Spleen (tissue), 13 donors: ENCODE measurements around the gene EPOP. TPM values are rescaled to one million over a fixed set of nuclear protein-coding genes. Genes with fewer than 3 reads are reported as not detected.

Source experiments
- DNase-seq: peaks from one replicate; pipeline ENCODE4 v3.0.0-alpha.2; 2020
- H3K27ac ChIP-seq, 8 donors: fragments of 200-600 bp; sonication (generic) in 7 of 8; 1 replicate in 4 of 8; 2 replicates in 4 of 8; pipeline versions ENCODE4 v1.5.0 to v1.8.0; 2016 to 2021; ENCODE audit warnings: inconsistent platforms in 4 of 8, mild to moderate bottlenecking in 4 of 8, moderate library complexity in 1 of 8
- H3K27me3 ChIP-seq, 7 donors: fragments of 200-600 bp; sonication (generic) in 6 of 7; replicated peaks in 1 of 7; 1 replicate in 4 of 7; 2 replicates in 3 of 7; pipeline versions ENCODE4 v1.5.0 to v1.8.0; 2016 to 2021; ENCODE audit warnings: inconsistent platforms in 3 of 7, mild to moderate bottlenecking in 1 of 7
- H3K36me3 ChIP-seq, 6 donors: fragments of 200-600 bp; sonication (generic) in 5 of 6; 1 replicate in 4 of 6; 2 replicates in 2 of 6; pipeline versions ENCODE4 v1.5.0 to v1.8.0; 2016 to 2021; ENCODE audit warnings: inconsistent platforms in 2 of 6
- H3K4me1 ChIP-seq, 6 donors: fragments of 200-600 bp; sonication (generic) in 5 of 6; 1 replicate in 3 of 6; 2 replicates in 3 of 6; pipeline versions ENCODE4 v1.5.0 to v1.8.0; 2016 to 2021; ENCODE audit warnings: inconsistent platforms in 3 of 6
- H3K4me3 ChIP-seq, 8 donors: fragments of 200-600 bp; sonication (generic) in 7 of 8; 1 replicate in 4 of 8; 2 replicates in 4 of 8; pipeline versions ENCODE4 v1.5.0 to v1.8.0; 2016 to 2021; ENCODE audit warnings: inconsistent platforms in 4 of 8, mild to moderate bottlenecking in 4 of 8, moderate library complexity in 2 of 8
- H3K9me3 ChIP-seq, 8 donors: fragments of 200-600 bp; sonication (generic) in 7 of 8; 1 replicate in 4 of 8; 2 replicates in 4 of 8; pipeline versions ENCODE4 v1.5.0 to v1.8.0; 2016 to 2021; ENCODE audit warnings: inconsistent platforms in 4 of 8
- POLR2A ChIP-seq, 3 donors: fragments of 450-650 bp; IDR thresholded peaks; one replicate each; pipeline ENCODE4 v1.5.1; 2017; ENCODE audit warnings: antibody characterized with exemption in 3 of 3, mild to moderate bottlenecking in 1 of 3
- POLR2AphosphoS5 ChIP-seq, 3 donors: sonication (generic); formaldehyde crosslinking; IDR thresholded peaks; one replicate each; pipeline ENCODE4 v1.5.1; 2017; ENCODE audit warnings: antibody characterized with exemption in 3 of 3
- WGBS, 5 donors: extraction: QIAGEN DNeasy Blood & Tissue Kit in 3 of 5; methylation state at CpG; one replicate each; pipeline versions ENCODE4 v1.1.5 to v1.1.7; 2013 to 2018; 5-methylcytosine and 5-hydroxymethylcytosine counted together
- intact Hi-C: fragments of 100-400 bp; cut with DNase I; formaldehyde crosslinking; loops from one replicate; pipeline ENCODE4 v1.15.0; 2023; ENCODE audit warnings: low total_unique reads
- long read RNA-seq, 2 donors: transcript quantifications; one replicate each; lab custom pipeline, GENCODE V29; 2026
- polyA plus RNA-seq, 3 donors: library from polyadenylated mRNA; stranded (reverse); fragments of 200-250 nt; gene quantifications; one replicate each; pipeline ENCODE4 v1.2.1, GENCODE V29; 2013
- total RNA-seq, 7 donors: library from RNA; depleted of rRNA in 3 of 7; stranded (reverse); fragments of >200 nt in 3 of 7; fragmentation: NEBNext Ultra II Directional in 4 of 7; extraction: Animal tissue kit (Norgen Biotek cat#: 25700) in 4 of 7; gene quantifications; one replicate each; pipeline versions ENCODE4 v1.1.0 to v1.2.1, GENCODE V29; 2016 to 2021
- TF ChIP-seq, protein P1 (sequence below), 11 experiments: fragments of 200-600 bp in 7 of 11; fragments of 450-650 bp in 4 of 11; sonication (generic) in 4 of 11; IDR thresholded peaks in 8 of 11; conservative IDR thresholded peaks in 3 of 11; 1 replicate in 7 of 11; 2 replicates in 4 of 11; pipeline versions ENCODE4 v1.4.0 to v1.8.0; 2016 to 2021; ENCODE audit warnings: antibody characterized with exemption in 11 of 11, inconsistent platforms in 4 of 11, mild to moderate bottlenecking in 1 of 11
- donor health status: healthy with polysubstance abuse.
- donor health status: DM: no; HTN: no; CAD: no; lungs with moderate emphysema.
- donor health status: DM: no; HTN: no; CAD: no.
- donor health status: Bipolar disorder and iron deficiency.
- donor health status: healthy.
- donor health status: DM: no; HTN: no; CAD: no.
- donor health status: DM: yes; HTN: yes; CAD: no.

The EPOP gene
- total RNA-seq (1 to 10 TPM in 6 of 7 donors, under 1 TPM in 1; 0.51 to 6.4 (median 2.2) TPM), polyA plus RNA-seq (1 to 10 TPM; 1.5 to 3.5 (median 3.1) TPM)
- long read RNA-seq, donor 1: 0 reads
- long read RNA-seq, donor 2: 0 reads

- TF ChIP-seq POLR2A (IDR thresholded peaks at IDR 0.05) (no peak), POLR2AphosphoS5 (IDR thresholded peaks at IDR 0.05) (peak; percentile 27 to 76 (median 73))
- TF ChIP-seq, protein P1, sequence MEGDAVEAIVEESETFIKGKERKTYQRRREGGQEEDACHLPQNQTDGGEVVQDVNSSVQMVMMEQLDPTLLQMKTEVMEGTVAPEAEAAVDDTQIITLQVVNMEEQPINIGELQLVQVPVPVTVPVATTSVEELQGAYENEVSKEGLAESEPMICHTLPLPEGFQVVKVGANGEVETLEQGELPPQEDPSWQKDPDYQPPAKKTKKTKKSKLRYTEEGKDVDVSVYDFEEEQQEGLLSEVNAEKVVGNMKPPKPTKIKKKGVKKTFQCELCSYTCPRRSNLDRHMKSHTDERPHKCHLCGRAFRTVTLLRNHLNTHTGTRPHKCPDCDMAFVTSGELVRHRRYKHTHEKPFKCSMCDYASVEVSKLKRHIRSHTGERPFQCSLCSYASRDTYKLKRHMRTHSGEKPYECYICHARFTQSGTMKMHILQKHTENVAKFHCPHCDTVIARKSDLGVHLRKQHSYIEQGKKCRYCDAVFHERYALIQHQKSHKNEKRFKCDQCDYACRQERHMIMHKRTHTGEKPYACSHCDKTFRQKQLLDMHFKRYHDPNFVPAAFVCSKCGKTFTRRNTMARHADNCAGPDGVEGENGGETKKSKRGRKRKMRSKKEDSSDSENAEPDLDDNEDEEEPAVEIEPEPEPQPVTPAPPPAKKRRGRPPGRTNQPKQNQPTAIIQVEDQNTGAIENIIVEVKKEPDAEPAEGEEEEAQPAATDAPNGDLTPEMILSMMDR (IDR thresholded peaks at IDR 0.05 in 8 of 11, conservative IDR thresholded peaks at IDR 0.05 in 3 of 11): no peak
- Histone ChIP-seq H3K9me3 (no peaks in the 10 kb centered on the region), H3K27ac (peak within 1 kb of the TSS in 4 of 8 donors; percentile 2 to 40 (median 25)), H3K27me3 (peaks cover 0 to 69% (median 56%) of the 10 kb centered on the region in 7 donors), H3K36me3 (no peaks in the 10 kb centered on the region), H3K4me1 (peaks cover 19 to 74% (median 42%) of the 10 kb centered on the region in 6 donors), H3K4me3 (peak within 1 kb of the TSS; percentile 46 to 81 (median 58))
- peak; percentile 93 for DNase-seq
- 2 to 4% (median 4%) methylated on average over 52 to 80 of the region's 80 CpGs for WGBS, 5 donors
- intact Hi-C loops: no loop called here
Measured at GRCh38 chr17:38674749-38675615, at the start of gene EPOP. Gene EPOP, minus strand, starts transcription at chr17:38674957. Its CDS starts 462 bp downstream, at chr17:38674495.

DNA sequence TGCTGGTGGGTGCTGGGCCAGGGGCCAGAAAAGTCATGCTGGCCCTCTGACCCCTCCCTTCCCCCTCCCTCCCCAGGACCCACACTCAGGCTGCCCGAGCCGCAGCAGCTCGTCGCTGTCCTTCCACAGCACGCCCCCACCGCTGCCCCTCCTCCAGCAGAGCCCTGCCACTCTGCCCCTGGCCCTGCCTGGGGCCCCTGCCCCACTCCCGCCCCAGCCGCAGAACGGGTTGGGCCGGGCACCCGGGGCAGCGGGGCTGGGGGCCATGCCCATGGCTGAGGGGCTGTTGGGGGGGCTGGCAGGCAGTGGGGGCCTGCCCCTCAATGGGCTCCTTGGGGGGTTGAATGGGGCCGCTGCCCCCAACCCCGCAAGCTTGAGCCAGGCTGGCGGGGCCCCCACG is 47.0 kb upstream of the EPOP start:
- intact Hi-C loops: no loop called here
- DNase-seq: no peak
- no peak overlapping the region for H3K4me3 ChIP-seq
- H3K36me3 ChIP-seq: peaks cover 0 to 91% (median 76%) of the 10 kb centered on the region in 6 donors
- no peaks in the 10 kb centered on the region for H3K9me3 ChIP-seq
- 94 to 98% (median 95%) methylated on average over 9 to 16 of the region's 16 CpGs for WGBS, 5 donors
- H3K27ac ChIP-seq: peak overlapping the region in 3 of 8 donors; percentile 5 to 34 (median 15)
- peaks cover 6 to 81% (median 22%) of the 10 kb centered on the region in 6 donors for H3K4me1 ChIP-seq
- TF ChIP-seq POLR2AphosphoS5 (IDR thresholded peaks at IDR 0.05): peak in 1 of 3 donors; percentile 36
- TF ChIP-seq POLR2A (IDR thresholded peaks at IDR 0.05): no peak
- TF ChIP-seq, protein P1 (IDR thresholded peaks at IDR 0.05 in 8 of 11, conservative IDR thresholded peaks at IDR 0.05 in 3 of 11): no peak
- H3K27me3 ChIP-seq: no peaks in the 10 kb centered on the region

DNA sequence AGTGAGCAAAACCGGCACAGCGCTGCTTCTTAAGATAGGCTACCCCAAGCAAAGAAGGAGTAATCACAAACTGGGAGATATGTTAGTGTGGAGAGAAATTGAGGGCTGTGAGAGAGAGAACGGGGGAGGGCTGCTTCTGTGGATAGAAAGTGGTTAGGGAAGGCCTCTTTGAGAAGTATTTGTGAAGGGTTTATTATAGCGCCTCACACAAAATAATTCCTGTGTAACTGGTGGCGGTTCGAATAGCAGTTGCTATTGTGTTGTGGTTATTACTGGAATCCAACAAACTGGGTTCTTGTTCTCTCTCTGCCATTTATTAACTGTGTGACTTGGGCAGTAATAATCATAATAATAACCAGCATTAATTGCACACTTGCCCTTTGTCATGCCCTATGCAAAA is 46.2 kb upstream of the EPOP start:
- peak overlapping the region in 1 of 8 donors; percentile 34 for H3K27ac ChIP-seq
- intact Hi-C loops: no loop called here
- H3K9me3 ChIP-seq: no peaks in the 10 kb centered on the region
- H3K27me3 ChIP-seq: no peaks in the 10 kb centered on the region
- no peak for DNase-seq
- peaks cover 0 to 100% (median 84%) of the 10 kb centered on the region in 6 donors for H3K36me3 ChIP-seq
- H3K4me3 ChIP-seq: no peak overlapping the region
- TF ChIP-seq POLR2AphosphoS5 (IDR thresholded peaks at IDR 0.05) (no peak), POLR2A (IDR thresholded peaks at IDR 0.05) (no peak)
- TF ChIP-seq, protein P1 (IDR thresholded peaks at IDR 0.05 in 8 of 11, conservative IDR thresholded peaks at IDR 0.05 in 3 of 11): no peak
- WGBS, 5 donors: 90 to 96% (median 93%) methylated on average over 6 of the region's 6 CpGs
- H3K4me1 ChIP-seq: peaks cover 6 to 72% (median 21%) of the 10 kb centered on the region in 6 donors
